ENCODE measurements around the gene HES1. TPM values are rescaled to one million over a fixed set of nuclear protein-coding genes. Genes with fewer than 3 reads are reported as not detected.

Gene HES1
- total and polyA plus RNA-seq, 4 donors: 5.3 to 12.5 (median 9.0) TPM

DNA sequence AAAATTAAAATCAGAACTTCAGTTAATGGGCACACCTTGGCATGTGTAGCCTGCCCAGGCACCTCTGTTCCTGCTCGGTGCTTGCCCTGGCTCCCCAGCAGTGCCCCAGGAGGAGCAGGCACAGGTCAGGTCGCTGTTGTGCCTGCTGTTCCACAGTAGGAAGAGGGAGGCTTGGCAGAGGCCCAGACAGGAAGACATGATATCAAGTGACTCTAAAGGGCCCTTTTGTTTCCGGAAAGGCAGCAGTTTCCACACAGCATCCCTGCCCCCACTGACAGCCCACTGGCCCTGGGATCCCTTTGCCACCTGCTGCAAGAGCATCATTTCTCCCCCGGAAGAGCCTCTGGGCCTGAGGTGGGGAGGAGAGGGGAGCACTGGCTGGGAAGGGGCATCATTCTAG, 40.5 kb upstream of the HES1 start:
- no peaks in the 10 kb centered on the region for H3K36me3 ChIP-seq (ENCODE audit: control insufficient read depth in 4 of 4, insufficient read depth in 3 of 4, low read depth in 1 of 4, low read length in 3 of 4)
- no peaks in the 10 kb centered on the region for H3K27me3 ChIP-seq (ENCODE audit: control insufficient read depth in 4 of 4, insufficient read depth in 4 of 4, low read length in 3 of 4)
- no peak for DNase-seq (ENCODE audit: low spot score)
- peaks cover 3 to 37% (median 26%) of the 10 kb centered on the region in 4 donors for H3K4me1 ChIP-seq (ENCODE audit: control insufficient read depth in 4 of 4, insufficient read depth in 4 of 4, low read length in 3 of 4)
- H3K9ac ChIP-seq (ENCODE audit: low read depth in 1 of 2, low read length in 2 of 2): no peak overlapping the region
- peak in 1 of 2 donors; percentile 23 for TF ChIP-seq RAD21 (IDR thresholded peaks at IDR 0.05)
- TF ChIP-seq YY1 (IDR thresholded peaks at IDR 0.05): no peak
- no peak for TF ChIP-seq HNF4A (conservative IDR thresholded peaks at IDR 0.05)
- TF ChIP-seq SP1 (IDR thresholded peaks at IDR 0.05): no peak
- TF ChIP-seq NR2F2 (IDR thresholded peaks at IDR 0.05): peak; percentile 58
- TF ChIP-seq FOXA1 (IDR thresholded peaks at IDR 0.05): no peak
- TF ChIP-seq GABPA (IDR thresholded peaks at IDR 0.05 in 1 of 2, conservative IDR thresholded peaks at IDR 0.05 in 1 of 2): peak in 1 of 2 donors; percentile 45
- no peak for TF ChIP-seq HNF4G (IDR thresholded peaks at IDR 0.05)
- no peaks in the 10 kb centered on the region for H3K9me3 ChIP-seq (ENCODE audit: control insufficient read depth in 4 of 4, low read length in 3 of 4)
- H3K27ac ChIP-seq (ENCODE audit: low read depth in 1 of 2, low read length in 2 of 2): no peak overlapping the region
- H3K4me3 ChIP-seq (ENCODE audit: low read depth in 1 of 3, low read length in 3 of 3): no peak overlapping the region
- WGBS: 52% methylated on average over 4 of the region's 4 CpGs

- DNase-seq (ENCODE audit: low spot score): no peak
- H3K27me3 ChIP-seq (ENCODE audit: control insufficient read depth in 4 of 4, insufficient read depth in 4 of 4, low read length in 3 of 4): no peaks in the 10 kb centered on the region
- no peaks in the 10 kb centered on the region for H3K9me3 ChIP-seq (ENCODE audit: control insufficient read depth in 4 of 4, low read length in 3 of 4)
- H3K4me1 ChIP-seq (ENCODE audit: control insufficient read depth in 4 of 4, insufficient read depth in 4 of 4, low read length in 3 of 4): peaks cover 3 to 41% (median 30%) of the 10 kb centered on the region in 4 donors
- no peak overlapping the region for H3K27ac ChIP-seq (ENCODE audit: low read depth in 1 of 2, low read length in 2 of 2)
- H3K9ac ChIP-seq (ENCODE audit: low read depth in 1 of 2, low read length in 2 of 2): no peak overlapping the region
- H3K36me3 ChIP-seq (ENCODE audit: control insufficient read depth in 4 of 4, insufficient read depth in 3 of 4, low read depth in 1 of 4, low read length in 3 of 4): no peaks in the 10 kb centered on the region
- TF ChIP-seq, protein P1, sequence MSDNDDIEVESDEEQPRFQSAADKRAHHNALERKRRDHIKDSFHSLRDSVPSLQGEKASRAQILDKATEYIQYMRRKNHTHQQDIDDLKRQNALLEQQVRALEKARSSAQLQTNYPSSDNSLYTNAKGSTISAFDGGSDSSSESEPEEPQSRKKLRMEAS (IDR thresholded peaks at IDR 0.05): no peak
- TF ChIP-seq JUND (IDR thresholded peaks at IDR 0.05): no peak
- TF ChIP-seq FOXA2 (IDR thresholded peaks at IDR 0.05): no peak
- TF ChIP-seq FOXA1 (IDR thresholded peaks at IDR 0.05): no peak
- no peak overlapping the region for H3K4me3 ChIP-seq (ENCODE audit: low read depth in 1 of 3, low read length in 3 of 3)
- WGBS: 94% methylated on average over 10 of the region's 10 CpGs
Observed at GRCh38 chr3:194095902-194096301, 40.0 kb upstream of the HES1 start.

- WGBS: 46% methylated on average over 14 of the region's 14 CpGs
- peaks cover 5 to 55% (median 43%) of the 10 kb centered on the region in 4 donors for H3K4me1 ChIP-seq (ENCODE audit: control insufficient read depth in 4 of 4, insufficient read depth in 4 of 4, low read length in 3 of 4)
- no peak for DNase-seq (ENCODE audit: low spot score)
Observed at GRCh38 chr3:194097141-194097882, 38.6 kb upstream of the HES1 start.

More at GRCh38 chr3:194097141-194097882, 38.6 kb upstream of the HES1 start:
- Histone ChIP-seq H3K4me3 (ENCODE audit: low read depth in 1 of 3, low read length in 3 of 3) (no peak overlapping the region), H3K27ac (ENCODE audit: low read depth in 1 of 2, low read length in 2 of 2) (peak overlapping the region; percentile 1 to 57), H3K36me3 (ENCODE audit: control insufficient read depth in 4 of 4, insufficient read depth in 3 of 4, low read depth in 1 of 4, low read length in 3 of 4) (no peaks in the 10 kb centered on the region), H3K27me3 (ENCODE audit: control insufficient read depth in 4 of 4, insufficient read depth in 4 of 4, low read length in 3 of 4) (no peaks in the 10 kb centered on the region), H3K9me3 (ENCODE audit: control insufficient read depth in 4 of 4, low read length in 3 of 4) (no peaks in the 10 kb centered on the region), H3K9ac (ENCODE audit: low read depth in 1 of 2, low read length in 2 of 2) (no peak overlapping the region)
- TF ChIP-seq SP1 (IDR thresholded peaks at IDR 0.05): peak; percentile 46
- TF ChIP-seq, protein P2, sequence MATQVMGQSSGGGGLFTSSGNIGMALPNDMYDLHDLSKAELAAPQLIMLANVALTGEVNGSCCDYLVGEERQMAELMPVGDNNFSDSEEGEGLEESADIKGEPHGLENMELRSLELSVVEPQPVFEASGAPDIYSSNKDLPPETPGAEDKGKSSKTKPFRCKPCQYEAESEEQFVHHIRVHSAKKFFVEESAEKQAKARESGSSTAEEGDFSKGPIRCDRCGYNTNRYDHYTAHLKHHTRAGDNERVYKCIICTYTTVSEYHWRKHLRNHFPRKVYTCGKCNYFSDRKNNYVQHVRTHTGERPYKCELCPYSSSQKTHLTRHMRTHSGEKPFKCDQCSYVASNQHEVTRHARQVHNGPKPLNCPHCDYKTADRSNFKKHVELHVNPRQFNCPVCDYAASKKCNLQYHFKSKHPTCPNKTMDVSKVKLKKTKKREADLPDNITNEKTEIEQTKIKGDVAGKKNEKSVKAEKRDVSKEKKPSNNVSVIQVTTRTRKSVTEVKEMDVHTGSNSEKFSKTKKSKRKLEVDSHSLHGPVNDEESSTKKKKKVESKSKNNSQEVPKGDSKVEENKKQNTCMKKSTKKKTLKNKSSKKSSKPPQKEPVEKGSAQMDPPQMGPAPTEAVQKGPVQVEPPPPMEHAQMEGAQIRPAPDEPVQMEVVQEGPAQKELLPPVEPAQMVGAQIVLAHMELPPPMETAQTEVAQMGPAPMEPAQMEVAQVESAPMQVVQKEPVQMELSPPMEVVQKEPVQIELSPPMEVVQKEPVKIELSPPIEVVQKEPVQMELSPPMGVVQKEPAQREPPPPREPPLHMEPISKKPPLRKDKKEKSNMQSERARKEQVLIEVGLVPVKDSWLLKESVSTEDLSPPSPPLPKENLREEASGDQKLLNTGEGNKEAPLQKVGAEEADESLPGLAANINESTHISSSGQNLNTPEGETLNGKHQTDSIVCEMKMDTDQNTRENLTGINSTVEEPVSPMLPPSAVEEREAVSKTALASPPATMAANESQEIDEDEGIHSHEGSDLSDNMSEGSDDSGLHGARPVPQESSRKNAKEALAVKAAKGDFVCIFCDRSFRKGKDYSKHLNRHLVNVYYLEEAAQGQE (IDR thresholded peaks at IDR 0.05): peak; percentile 32
- TF ChIP-seq CTCF (IDR thresholded peaks at IDR 0.05; ENCODE audit: low read depth, low read length, missing input control): no peak
- TF ChIP-seq RXRA (IDR thresholded peaks at IDR 0.05): peak in 1 of 2 donors; percentile 72
- no peak for TF ChIP-seq YY1 (IDR thresholded peaks at IDR 0.05)
- peak in 1 of 2 donors; percentile 75 for TF ChIP-seq JUND (IDR thresholded peaks at IDR 0.05)
- no peak for TF ChIP-seq FOXA2 (IDR thresholded peaks at IDR 0.05)
- TF ChIP-seq RAD21 (IDR thresholded peaks at IDR 0.05): peak; percentile 49 to 54
- TF ChIP-seq, protein P1 (IDR thresholded peaks at IDR 0.05): peak; percentile 22
- no peak for TF ChIP-seq GABPA (IDR thresholded peaks at IDR 0.05 in 1 of 2, conservative IDR thresholded peaks at IDR 0.05 in 1 of 2)
- no peak for TF ChIP-seq ATF3 (IDR thresholded peaks at IDR 0.05)
- TF ChIP-seq HNF4A (conservative IDR thresholded peaks at IDR 0.05): peak; percentile 56 to 74
